Measurements from ENCODE around the gene BNIP5. TPM values are rescaled to one million over a fixed set of nuclear protein-coding genes. Genes with fewer than 3 reads are reported as not detected.

The BNIP5 gene
- total RNA-seq, 1 experiment from 2014 or later, result not detected

GRCh38 chr6:36276581-36277536 lies 59.8 kb downstream of the BNIP5 start:
- H3K4me1 ChIP-seq (ENCODE audit: low read length), result no peaks in the 10 kb centered on the region; the same call in none of the 2 replicates
- no peak overlapping the region for H3K4me3 ChIP-seq (ENCODE audit: low read length)
- no peak for DNase-seq
- H3K27me3 ChIP-seq (ENCODE audit: low read length), result no peaks in the 10 kb centered on the region
- no peaks in the 10 kb centered on the region for H4K20me1 ChIP-seq (ENCODE audit: insufficient read depth, low read depth, low read length)
- H3K9me2 ChIP-seq (replicated peaks; ENCODE audit: insufficient read depth, low read length), result no peaks in the 10 kb centered on the region
- H3K4me2 ChIP-seq (ENCODE audit: low read depth, low read length, poor library complexity, severe bottlenecking), result no peak overlapping the region
- H2AFZ ChIP-seq (ENCODE audit: low read length), result no peak overlapping the region
- no peak overlapping the region for H3K27ac ChIP-seq (ENCODE audit: low read length)
- no peaks in the 10 kb centered on the region for H3K79me2 ChIP-seq (ENCODE audit: low read length)
- no peaks in the 10 kb centered on the region for H3K36me3 ChIP-seq (ENCODE audit: insufficient read depth, low read length)
- no peaks in the 10 kb centered on the region for H3K9me3 ChIP-seq (ENCODE audit: low read length)
- H3K9ac ChIP-seq (ENCODE audit: low read length), result no peak overlapping the region

- H3K4me1 ChIP-seq (ENCODE audit: low read length), result no peaks in the 10 kb centered on the region
- H2AFZ ChIP-seq (ENCODE audit: low read length), result no peak overlapping the region
Measured at GRCh38 chr6:36273802-36274514, 62.7 kb downstream of the BNIP5 start.

GRCh38 chr6:36273067-36273466 lies 63.6 kb downstream of the BNIP5 start:
- DNase-seq, result no peak
- Histone ChIP-seq H3K4me1 (ENCODE audit: low read length) (no peaks in the 10 kb centered on the region), H4K20me1 (ENCODE audit: insufficient read depth, low read depth, low read length) (no peaks in the 10 kb centered on the region), H3K27ac (ENCODE audit: low read length) (no peak overlapping the region), H3K79me2 (ENCODE audit: low read length) (no peaks in the 10 kb centered on the region), H3K36me3 (ENCODE audit: insufficient read depth, low read length) (no peaks in the 10 kb centered on the region), H3K9me2 (replicated peaks; ENCODE audit: insufficient read depth, low read length) (no peaks in the 10 kb centered on the region), H3K4me3 (ENCODE audit: low read length) (no peak overlapping the region), H2AFZ (ENCODE audit: low read length) (no peak overlapping the region), H3K9ac (ENCODE audit: low read length) (no peak overlapping the region), H3K9me3 (ENCODE audit: low read length) (no peaks in the 10 kb centered on the region), H3K4me2 (ENCODE audit: low read depth, low read length, poor library complexity, severe bottlenecking) (no peak overlapping the region), H3K27me3 (ENCODE audit: low read length) (no peaks in the 10 kb centered on the region)

More at GRCh38 chr6:36273802-36274514, 62.7 kb downstream of the BNIP5 start:
- Histone ChIP-seq H3K9ac (ENCODE audit: low read length) (no peak overlapping the region), H3K9me3 (ENCODE audit: low read length) (no peaks in the 10 kb centered on the region), H3K27me3 (ENCODE audit: low read length) (no peaks in the 10 kb centered on the region), H3K4me2 (ENCODE audit: low read depth, low read length, poor library complexity, severe bottlenecking) (no peak overlapping the region), H4K20me1 (ENCODE audit: insufficient read depth, low read depth, low read length) (no peaks in the 10 kb centered on the region), H3K79me2 (ENCODE audit: low read length) (no peaks in the 10 kb centered on the region), H3K9me2 (replicated peaks; ENCODE audit: insufficient read depth, low read length) (no peaks in the 10 kb centered on the region), H3K4me3 (ENCODE audit: low read length) (no peak overlapping the region), H3K36me3 (ENCODE audit: insufficient read depth, low read length) (no peaks in the 10 kb centered on the region), H3K27ac (ENCODE audit: low read length) (no peak overlapping the region)
- DNase-seq, result no peak

GRCh38 chr6:36272234-36272633 lies 64.5 kb downstream of the BNIP5 start:
- no peaks in the 10 kb centered on the region for H3K9me3 ChIP-seq (ENCODE audit: low read length)
- H3K79me2 ChIP-seq (ENCODE audit: low read length), result no peaks in the 10 kb centered on the region
- no peak overlapping the region for H3K9ac ChIP-seq (ENCODE audit: low read length)
- H3K9me2 ChIP-seq (replicated peaks; ENCODE audit: insufficient read depth, low read length), result no peaks in the 10 kb centered on the region
- no peak overlapping the region for H2AFZ ChIP-seq (ENCODE audit: low read length)
- no peaks in the 10 kb centered on the region for H4K20me1 ChIP-seq (ENCODE audit: insufficient read depth, low read depth, low read length)
- H3K4me1 ChIP-seq (ENCODE audit: low read length), result no peaks in the 10 kb centered on the region
- DNase-seq, result no peak
- no peaks in the 10 kb centered on the region for H3K36me3 ChIP-seq (ENCODE audit: insufficient read depth, low read length)
- no peak overlapping the region for H3K4me3 ChIP-seq (ENCODE audit: low read length)
- no peak overlapping the region for H3K4me2 ChIP-seq (ENCODE audit: low read depth, low read length, poor library complexity, severe bottlenecking)
- H3K27ac ChIP-seq (ENCODE audit: low read length), result no peak overlapping the region
- no peaks in the 10 kb centered on the region for H3K27me3 ChIP-seq (ENCODE audit: low read length)

GRCh38 chr6:36269834-36270705 lies 66.6 kb downstream of the BNIP5 start, which contains the start of gene PNPLA1:
TSS of gene PNPLA1 (plus strand) at chr6:36270060. CDS start at chr6:36270460, 400 bp downstream.
- Histone ChIP-seq H3K79me2 (ENCODE audit: low read length) (no peaks in the 10 kb centered on the region), H2AFZ (ENCODE audit: low read length) (no peak within 1 kb of the TSS), H3K9me3 (ENCODE audit: low read length) (no peaks in the 10 kb centered on the region), H3K27me3 (ENCODE audit: low read length) (no peaks in the 10 kb centered on the region), H3K4me1 (ENCODE audit: low read length) (no peaks in the 10 kb centered on the region), H3K4me3 (ENCODE audit: low read length) (no peak within 1 kb of the TSS), H4K20me1 (ENCODE audit: insufficient read depth, low read depth, low read length) (no peaks in the 10 kb centered on the region), H3K9me2 (replicated peaks; ENCODE audit: insufficient read depth, low read length) (no peaks in the 10 kb centered on the region), H3K27ac (ENCODE audit: low read length) (no peak within 1 kb of the TSS), H3K9ac (ENCODE audit: low read length) (no peak within 1 kb of the TSS), H3K36me3 (ENCODE audit: insufficient read depth, low read length) (no peaks in the 10 kb centered on the region), H3K4me2 (ENCODE audit: low read depth, low read length, poor library complexity, severe bottlenecking) (no peak within 1 kb of the TSS)
- no peak for DNase-seq

GRCh38 chr6:36268478-36269275 lies 68.0 kb downstream of the BNIP5 start:
- H3K79me2 ChIP-seq (ENCODE audit: low read length), result no peaks in the 10 kb centered on the region
- no peaks in the 10 kb centered on the region for H3K27me3 ChIP-seq (ENCODE audit: low read length)
- no peaks in the 10 kb centered on the region for H3K9me2 ChIP-seq (replicated peaks; ENCODE audit: insufficient read depth, low read length)
- H3K4me1 ChIP-seq (ENCODE audit: low read length), result no peaks in the 10 kb centered on the region
- no peak overlapping the region for H3K4me3 ChIP-seq (ENCODE audit: low read length)
- no peak overlapping the region for H3K9ac ChIP-seq (ENCODE audit: low read length)
- no peak overlapping the region for H3K27ac ChIP-seq (ENCODE audit: low read length)
- no peak for DNase-seq
- no peak overlapping the region for H2AFZ ChIP-seq (ENCODE audit: low read length)
- no peak overlapping the region for H3K4me2 ChIP-seq (ENCODE audit: low read depth, low read length, poor library complexity, severe bottlenecking)
- no peaks in the 10 kb centered on the region for H3K36me3 ChIP-seq (ENCODE audit: insufficient read depth, low read length)
- H3K9me3 ChIP-seq (ENCODE audit: low read length), result no peaks in the 10 kb centered on the region
- no peaks in the 10 kb centered on the region for H4K20me1 ChIP-seq (ENCODE audit: insufficient read depth, low read depth, low read length)

GRCh38 chr6:36267731-36268477 lies 68.8 kb downstream of the BNIP5 start:
- no peaks in the 10 kb centered on the region for H3K79me2 ChIP-seq (ENCODE audit: low read length)
- DNase-seq, result no peak

More at GRCh38 chr6:36267731-36268477, 68.8 kb downstream of the BNIP5 start:
- H3K27ac ChIP-seq (ENCODE audit: low read length), result no peak overlapping the region
- no peak overlapping the region for H3K4me3 ChIP-seq (ENCODE audit: low read length)
- H3K27me3 ChIP-seq (ENCODE audit: low read length), result no peaks in the 10 kb centered on the region
- no peaks in the 10 kb centered on the region for H3K9me3 ChIP-seq (ENCODE audit: low read length)
- H3K9me2 ChIP-seq (replicated peaks; ENCODE audit: insufficient read depth, low read length), result no peaks in the 10 kb centered on the region
- no peaks in the 10 kb centered on the region for H3K4me1 ChIP-seq (ENCODE audit: low read length)
- H3K36me3 ChIP-seq (ENCODE audit: insufficient read depth, low read length), result no peaks in the 10 kb centered on the region
- H2AFZ ChIP-seq (ENCODE audit: low read length), result no peak overlapping the region
- no peak overlapping the region for H3K4me2 ChIP-seq (ENCODE audit: low read depth, low read length, poor library complexity, severe bottlenecking)
- no peaks in the 10 kb centered on the region for H4K20me1 ChIP-seq (ENCODE audit: insufficient read depth, low read depth, low read length)
- no peak overlapping the region for H3K9ac ChIP-seq (ENCODE audit: low read length)
